ENCODE data around the gene LRRC8E. TPM values are rescaled to one million over a fixed set of nuclear protein-coding genes. Genes with fewer than 3 reads are reported as not detected.

Gene LRRC8E
- total and polyA plus RNA-seq, 3 experiments from 2014 or later = not detected

GRCh38 chr19:7912144-7912696 is 23.9 kb downstream of the LRRC8E start:
- POLR2A ChIA-PET = interaction anchor here (1.1 kb wide), 1 partner anchor 8 kb away, joined by 5 read pairs; the partner anchor contains the start of gene SNAPC2
- Mint-ChIP-seq H3K4me3 (no peak overlapping the region), H3K27ac (peak overlapping the region in 1 of 8 donors; percentile 42), H3K4me1 (peaks cover 10 to 24% (median 11%) of the 10 kb centered on the region in 3 donors), H3K9me3 (no peaks in the 10 kb centered on the region), H3K27me3 (peaks cover 13 to 15% of the 10 kb centered on the region in 2 donors), H3K36me3 (peaks cover 3 to 34% (median 10%) of the 10 kb centered on the region in 3 donors)
- Histone ChIP-seq H3K9me3 (ENCODE audit: low read length) (no peaks in the 10 kb centered on the region), H3K27ac (ENCODE audit: low read depth, low read length) (no peak overlapping the region), H3K4me3 (ENCODE audit: low read length) (no peak overlapping the region), H3K4me1 (ENCODE audit: insufficient read depth, low read length) (peaks cover 14% of the 10 kb centered on the region), H3K36me3 (ENCODE audit: insufficient read depth, low read length) (peaks cover 8% of the 10 kb centered on the region), H3K27me3 (ENCODE audit: insufficient read depth, low read length, poor library complexity, severe bottlenecking) (peaks cover 10% of the 10 kb centered on the region)
- CTCF ChIA-PET = interaction anchor here (1.1 to 1.7 kb wide), 2 partner anchors 8 to 231 kb away, joined by 3 read pairs; partner anchors contain the start of genes SNAPC2 and TRAPPC5
- DNase-seq = no peak

- H3K27ac ChIP-seq (ENCODE audit: low read depth, low read length) = no peak overlapping the region
- ChIA-PET CTCF (no interaction called here), POLR2A (no interaction called here)
- H3K27me3 ChIP-seq (ENCODE audit: insufficient read depth, low read length, poor library complexity, severe bottlenecking) = peaks cover 13% of the 10 kb centered on the region
- no peaks in the 10 kb centered on the region for H3K9me3 Mint-ChIP-seq
- peaks cover 8% of the 10 kb centered on the region for H3K36me3 ChIP-seq (ENCODE audit: insufficient read depth, low read length)
- peaks cover 3 to 33% (median 10%) of the 10 kb centered on the region in 3 donors for H3K36me3 Mint-ChIP-seq
- peaks cover 13% of the 10 kb centered on the region for H3K4me1 ChIP-seq (ENCODE audit: insufficient read depth, low read length)
- no peak for DNase-seq
- no peak overlapping the region for H3K27ac Mint-ChIP-seq
- H3K4me3 Mint-ChIP-seq = no peak overlapping the region
- no peaks in the 10 kb centered on the region for H3K9me3 ChIP-seq (ENCODE audit: low read length)
- peaks cover 14 to 17% of the 10 kb centered on the region in 2 donors for H3K27me3 Mint-ChIP-seq
- no peak overlapping the region for H3K4me3 ChIP-seq (ENCODE audit: low read length)
- peaks cover 10 to 22% (median 12%) of the 10 kb centered on the region in 3 donors for H3K4me1 Mint-ChIP-seq
Observed at GRCh38 chr19:7912697-7913564, 24.6 kb downstream of the LRRC8E start.

- no peak overlapping the region for H3K27ac ChIP-seq (ENCODE audit: low read depth, low read length)
- Mint-ChIP-seq H3K4me3 (peak overlapping the region in 1 of 7 donors; percentile 78), H3K9me3 (no peaks in the 10 kb centered on the region), H3K27ac (no peak overlapping the region), H3K36me3 (peaks cover 3 to 31% (median 10%) of the 10 kb centered on the region in 3 donors), H3K27me3 (peaks cover 21 to 24% of the 10 kb centered on the region in 2 donors), H3K4me1 (peaks cover 10 to 27% (median 13%) of the 10 kb centered on the region in 3 donors)
- no peaks in the 10 kb centered on the region for H3K9me3 ChIP-seq (ENCODE audit: low read length)
- DNase-seq = no peak
- H3K4me1 ChIP-seq (ENCODE audit: insufficient read depth, low read length) = peaks cover 17% of the 10 kb centered on the region
- no peak overlapping the region for H3K4me3 ChIP-seq (ENCODE audit: low read length)
- POLR2A ChIA-PET = no interaction called here
- peaks cover 15% of the 10 kb centered on the region for H3K27me3 ChIP-seq (ENCODE audit: insufficient read depth, low read length, poor library complexity, severe bottlenecking)
- CTCF ChIA-PET = no interaction called here
- peaks cover 8% of the 10 kb centered on the region for H3K36me3 ChIP-seq (ENCODE audit: insufficient read depth, low read length)
Observed at GRCh38 chr19:7913652-7914051, 25.3 kb downstream of the LRRC8E start.

- peaks cover 3 to 31% (median 10%) of the 10 kb centered on the region in 3 donors for H3K36me3 Mint-ChIP-seq
- no peak overlapping the region for H3K27ac ChIP-seq (ENCODE audit: low read depth, low read length)
- DNase-seq = no peak
- no peak overlapping the region for H3K4me3 Mint-ChIP-seq
- H3K27ac Mint-ChIP-seq = no peak overlapping the region
- H3K4me3 ChIP-seq (ENCODE audit: low read length) = no peak overlapping the region
- peaks cover 21 to 24% of the 10 kb centered on the region in 2 donors for H3K27me3 Mint-ChIP-seq
- ChIA-PET POLR2A (no interaction called here), CTCF (no interaction called here)
- peaks cover 10 to 27% (median 13%) of the 10 kb centered on the region in 3 donors for H3K4me1 Mint-ChIP-seq
- peaks cover 17% of the 10 kb centered on the region for H3K4me1 ChIP-seq (ENCODE audit: insufficient read depth, low read length)
- no peaks in the 10 kb centered on the region for H3K9me3 ChIP-seq (ENCODE audit: low read length)
- H3K27me3 ChIP-seq (ENCODE audit: insufficient read depth, low read length, poor library complexity, severe bottlenecking) = peaks cover 18% of the 10 kb centered on the region
- peaks cover 8% of the 10 kb centered on the region for H3K36me3 ChIP-seq (ENCODE audit: insufficient read depth, low read length)
- H3K9me3 Mint-ChIP-seq = no peaks in the 10 kb centered on the region
Observed at GRCh38 chr19:7914099-7914498, 25.8 kb downstream of the LRRC8E start.

- H3K4me3 ChIP-seq (ENCODE audit: low read length) = no peak within 1 kb of the TSS
- peak within 1 kb of the TSS in 6 of 8 donors; percentile 36 to 77 (median 63) for H3K27ac Mint-ChIP-seq
- peaks cover 18% of the 10 kb centered on the region for H3K27me3 ChIP-seq (ENCODE audit: insufficient read depth, low read length, poor library complexity, severe bottlenecking)
- H3K4me3 Mint-ChIP-seq = peak within 1 kb of the TSS; percentile 59 to 78 (median 66)
- H3K27ac ChIP-seq (ENCODE audit: low read depth, low read length) = no peak within 1 kb of the TSS
- peaks cover 22 to 26% of the 10 kb centered on the region in 2 donors for H3K27me3 Mint-ChIP-seq
- ChIA-PET CTCF (interaction anchor here (1.2 kb wide), 1 partner anchor 11 kb away, joined by 3 read pairs; the partner anchor contains the start of gene MAP2K7), POLR2A (no interaction called here)
- peaks cover 12 to 31% (median 16%) of the 10 kb centered on the region in 3 donors for H3K4me1 Mint-ChIP-seq
- DNase-seq = no peak
- peaks cover 8% of the 10 kb centered on the region for H3K36me3 ChIP-seq (ENCODE audit: insufficient read depth, low read length)
- no peaks in the 10 kb centered on the region for H3K9me3 ChIP-seq (ENCODE audit: low read length)
- peaks cover 3 to 31% (median 10%) of the 10 kb centered on the region in 3 donors for H3K36me3 Mint-ChIP-seq
- peaks cover 21% of the 10 kb centered on the region for H3K4me1 ChIP-seq (ENCODE audit: insufficient read depth, low read length)
- H3K9me3 Mint-ChIP-seq = no peaks in the 10 kb centered on the region
Observed at GRCh38 chr19:7914598-7915045, 26.3 kb downstream of the LRRC8E start, which contains the start of gene TGFBR3L. TGFBR3L (plus strand) TSS chr19:7914830.

- Histone ChIP-seq H3K9me3 (ENCODE audit: low read length) (no peaks in the 10 kb centered on the region), H3K36me3 (ENCODE audit: insufficient read depth, low read length) (peaks cover 4% of the 10 kb centered on the region), H3K27me3 (ENCODE audit: insufficient read depth, low read length, poor library complexity, severe bottlenecking) (peaks cover 18% of the 10 kb centered on the region), H3K4me1 (ENCODE audit: insufficient read depth, low read length) (peaks cover 25% of the 10 kb centered on the region), H3K27ac (ENCODE audit: low read depth, low read length) (no peak overlapping the region), H3K4me3 (ENCODE audit: low read length) (no peak overlapping the region)
- ChIA-PET CTCF (interaction anchor here (1.2 to 8.3 kb wide), 2 partner anchors 11 to 46 kb away, joined by 3 to 37 read pairs; partner anchors contain the start of gene MAP2K7), POLR2A (interaction anchor here (0.9 to 3.0 kb wide), 2 partner anchors 12 to 53 kb away, joined by 3 to 11 read pairs; partner anchors contain the start of gene MAP2K7)
- Mint-ChIP-seq H3K36me3 (peaks cover 3 to 23% (median 10%) of the 10 kb centered on the region in 3 donors), H3K27ac (peak overlapping the region in 6 of 8 donors; percentile 36 to 77 (median 63)), H3K4me1 (peaks cover 17 to 37% (median 21%) of the 10 kb centered on the region in 3 donors), H3K4me3 (peak overlapping the region; percentile 59 to 73 (median 66)), H3K27me3 (peaks cover 28 to 29% of the 10 kb centered on the region in 2 donors), H3K9me3 (no peaks in the 10 kb centered on the region)
- DNase-seq = no peak
Observed at GRCh38 chr19:7915250-7916102, 27.2 kb downstream of the LRRC8E start.
